ENCODE results near the gene OOSP3.
"Not testable (repeated sequence)": the region's sequence is repeated elsewhere in the genome, so short reads cannot be mapped to it uniquely, and the experiment has no call there.

The OOSP3 gene

GRCh38 chr11:59877325-59877724 lies 1.3 kb upstream of the OOSP3 start:
- no peak for DNase-seq (ENCODE audit: low spot score)

DNA sequence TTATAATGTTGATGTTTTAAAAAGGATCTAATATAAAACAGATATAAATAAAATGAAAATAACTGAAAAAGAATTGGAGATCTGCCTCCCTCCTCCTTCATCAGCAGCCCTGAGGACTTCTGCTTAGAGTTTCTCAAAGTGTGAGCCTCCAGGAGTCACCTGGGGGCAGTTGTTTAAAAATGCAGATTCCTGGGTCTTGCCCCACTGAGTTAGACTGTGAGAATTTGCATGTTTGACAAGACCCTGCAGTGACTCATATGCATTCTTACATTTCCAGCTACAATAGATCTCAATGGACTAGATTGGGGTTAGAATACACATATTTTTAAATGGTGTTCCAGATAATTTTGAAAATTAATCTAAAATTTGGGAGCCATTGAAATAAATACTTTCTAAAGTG lies 798 bp upstream of the OOSP3 start:
- DNase-seq (ENCODE audit: low spot score) = no peak

DNA sequence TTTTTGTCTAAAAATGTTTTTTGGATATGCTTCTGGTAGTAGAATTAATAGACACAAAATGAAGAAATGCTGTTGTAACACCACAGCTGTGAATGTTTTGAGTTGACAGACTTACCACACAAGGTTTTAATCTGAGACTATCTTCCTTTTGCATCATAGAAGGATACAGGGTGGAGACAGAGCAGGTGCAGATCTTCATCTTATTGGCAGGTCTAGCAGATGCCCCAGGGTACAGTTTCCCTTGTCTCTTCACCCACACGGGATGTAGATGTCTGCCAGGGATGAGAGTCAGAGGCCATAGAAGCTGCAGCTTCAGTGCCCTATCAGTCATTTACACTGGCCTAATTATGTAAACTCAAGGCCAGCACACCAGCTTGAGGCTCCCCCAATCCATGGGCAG lies 985 bp downstream of the OOSP3 start:
- DNase-seq (ENCODE audit: low spot score) = no peak

DNA sequence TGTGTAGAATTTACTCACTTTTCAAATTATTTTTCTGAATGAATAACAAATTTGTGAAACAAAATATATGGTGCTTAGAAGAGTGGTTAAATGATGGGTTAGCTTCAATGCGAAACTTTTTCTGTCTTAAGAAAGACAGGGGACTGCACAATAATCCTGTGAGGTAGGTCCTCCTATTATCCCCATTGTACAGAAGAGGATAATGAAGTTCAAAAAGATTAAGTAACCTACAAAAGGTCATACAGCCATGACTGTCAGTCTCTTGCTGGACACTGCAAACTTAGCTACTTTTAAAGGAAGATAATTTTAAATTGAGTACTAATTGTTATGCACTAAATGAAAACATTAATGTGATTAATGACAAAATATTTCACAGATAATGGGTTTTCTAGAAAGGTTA lies 5.0 kb downstream of the OOSP3 start:
- no peak for DNase-seq (ENCODE audit: low spot score)

GRCh38 chr11:59887156-59887555 lies 8.6 kb downstream of the OOSP3 start:
- not testable (repeated sequence) for DNase-seq (ENCODE audit: low spot score)

GRCh38 chr11:59891781-59892181 lies 13.2 kb downstream of the OOSP3 start:
- DNase-seq (ENCODE audit: low spot score) = no peak

GRCh38 chr11:59894616-59895015 lies 16.0 kb downstream of the OOSP3 start:
- no peak for DNase-seq (ENCODE audit: low spot score)

DNA sequence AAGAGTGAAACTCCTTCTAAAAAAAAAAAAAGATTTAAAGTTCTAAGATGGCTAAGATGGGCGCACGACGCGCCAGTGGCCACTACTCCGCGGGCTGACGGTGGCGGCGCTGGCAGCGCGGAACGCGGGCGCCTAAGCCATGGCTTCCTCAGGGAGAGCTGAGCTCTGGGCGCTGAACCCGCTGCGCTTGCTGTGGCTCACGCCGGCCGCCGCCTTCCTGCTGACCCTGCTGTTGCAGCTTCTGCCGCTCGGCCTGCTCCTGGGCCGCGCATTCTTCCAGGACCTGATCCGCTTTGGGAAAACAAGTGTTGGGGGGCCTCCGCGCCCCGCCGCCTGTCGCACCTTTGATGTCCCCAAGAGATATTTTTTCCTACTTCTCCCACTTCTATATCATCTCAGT lies 19.5 kb downstream of the OOSP3 start:
- DNase-seq (ENCODE audit: low spot score) = no peak

- DNase-seq (ENCODE audit: low spot score) = no peak
Observed at GRCh38 chr11:59898650-59899049, 20.1 kb downstream of the OOSP3 start.

- DNase-seq (ENCODE audit: low spot score) = no peak
Observed at GRCh38 chr11:59899532-59899931, 20.9 kb downstream of the OOSP3 start.

GRCh38 chr11:59900366-59901126 lies 22.0 kb downstream of the OOSP3 start:
- peak; percentile 8 for DNase-seq (ENCODE audit: low spot score)

GRCh38 chr11:59901306-59901705 lies 22.7 kb downstream of the OOSP3 start:
- peak; percentile 68 for DNase-seq (ENCODE audit: low spot score)

DNA sequence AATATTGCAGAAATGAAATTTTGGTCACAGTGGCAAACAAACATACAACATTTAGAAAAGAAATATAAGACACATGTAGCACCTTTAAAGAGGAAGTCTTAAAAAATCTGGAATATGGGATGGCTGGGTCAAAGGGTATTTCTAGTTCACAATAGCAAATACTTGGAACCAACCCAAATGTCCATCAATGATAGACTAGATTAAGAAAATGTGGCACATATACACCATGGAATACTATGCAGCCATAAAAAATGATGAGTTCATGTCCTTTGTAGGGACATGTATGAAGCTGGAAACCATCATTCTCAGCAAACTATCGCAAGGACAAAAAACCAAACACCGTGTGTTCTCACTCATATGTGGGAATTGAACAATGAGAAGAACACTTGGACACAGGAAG lies 25.0 kb downstream of the OOSP3 start:
- not testable (repeated sequence) for DNase-seq (ENCODE audit: low spot score)

DNA sequence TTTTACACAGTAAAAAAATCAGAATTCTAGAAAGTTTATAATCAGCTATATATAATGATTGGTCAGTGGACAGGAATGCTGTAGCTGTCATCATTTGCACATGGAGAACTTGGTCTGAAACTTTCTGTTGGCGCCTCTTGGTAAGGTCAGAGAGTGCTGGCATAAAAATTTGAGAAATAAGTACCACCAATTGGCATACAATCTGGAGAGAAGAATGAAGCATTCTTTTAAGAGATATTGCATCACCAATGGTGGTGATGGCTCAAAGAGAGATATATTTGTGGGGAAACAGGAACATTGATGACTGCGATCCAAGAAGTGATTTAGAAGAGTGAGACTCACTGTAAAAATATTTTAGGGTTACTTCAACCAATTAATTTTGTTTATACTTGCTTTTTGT lies 39.9 kb downstream of the OOSP3 start:
- no peak for DNase-seq (ENCODE audit: low spot score)

DNA sequence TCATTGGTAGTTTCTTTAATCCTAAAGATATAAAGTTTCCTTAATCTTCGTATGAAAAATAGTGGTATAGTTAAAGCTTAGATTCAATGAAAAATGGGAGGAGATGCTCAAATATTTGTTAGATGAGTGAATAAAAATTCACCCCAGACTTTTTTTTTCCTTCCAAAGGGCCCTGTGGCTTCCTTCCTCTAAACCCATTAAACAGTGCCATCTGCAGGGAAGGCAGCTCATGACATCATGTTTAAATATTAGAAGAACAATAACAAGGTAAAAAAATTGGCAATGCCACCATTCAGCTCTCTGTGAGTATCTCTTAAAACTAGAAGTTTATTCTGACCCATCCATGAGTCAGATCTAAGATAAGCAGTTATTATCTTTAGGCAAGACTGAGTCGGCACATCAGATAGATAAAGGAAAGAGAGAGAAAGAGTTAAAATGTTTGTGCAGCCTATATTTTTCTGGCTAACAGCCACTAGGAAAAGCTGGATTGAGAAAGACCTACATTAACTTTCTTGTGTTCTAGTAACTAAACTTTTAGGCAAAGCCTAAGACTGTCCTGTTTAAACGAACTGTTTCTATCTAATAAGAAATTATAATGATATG lies 40.5 kb downstream of the OOSP3 start:
- peak; percentile 54 for DNase-seq (ENCODE audit: low spot score)

- DNase-seq (ENCODE audit: low spot score) = no peak
Observed at GRCh38 chr11:59923813-59924212, 45.2 kb downstream of the OOSP3 start.

- DNase-seq (ENCODE audit: low spot score) = no peak
Observed at GRCh38 chr11:59931688-59932087, 53.1 kb downstream of the OOSP3 start.

DNA sequence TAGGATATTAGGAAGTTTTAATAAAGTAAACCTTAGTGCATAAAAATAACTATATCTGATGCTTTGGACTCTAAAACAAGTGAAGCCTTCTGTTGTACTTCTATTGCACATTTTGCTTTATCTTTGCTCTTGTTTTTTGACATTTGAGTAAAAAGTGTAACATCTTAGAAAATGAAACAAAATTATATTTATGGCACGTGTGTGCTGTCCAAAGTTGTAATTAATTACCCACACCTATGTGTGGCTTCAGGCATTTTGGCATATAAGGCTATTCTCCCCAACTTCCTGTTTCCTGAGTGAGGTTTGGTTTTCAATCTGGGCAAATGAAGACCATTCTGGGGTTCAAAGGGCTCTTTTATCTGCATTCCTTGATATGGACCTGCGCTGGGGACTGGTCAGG lies 59.5 kb downstream of the OOSP3 start, which contains the start of gene OOSP1:
TSS of gene OOSP1 (plus strand) at position 301 of the 400 bp plus-strand sequence. CDS start at position 324, 23 bp downstream.
- no peak for DNase-seq (ENCODE audit: low spot score)

- no peak for DNase-seq (ENCODE audit: low spot score)
Observed at GRCh38 chr11:59938718-59939117, 60.1 kb downstream of the OOSP3 start.

DNA sequence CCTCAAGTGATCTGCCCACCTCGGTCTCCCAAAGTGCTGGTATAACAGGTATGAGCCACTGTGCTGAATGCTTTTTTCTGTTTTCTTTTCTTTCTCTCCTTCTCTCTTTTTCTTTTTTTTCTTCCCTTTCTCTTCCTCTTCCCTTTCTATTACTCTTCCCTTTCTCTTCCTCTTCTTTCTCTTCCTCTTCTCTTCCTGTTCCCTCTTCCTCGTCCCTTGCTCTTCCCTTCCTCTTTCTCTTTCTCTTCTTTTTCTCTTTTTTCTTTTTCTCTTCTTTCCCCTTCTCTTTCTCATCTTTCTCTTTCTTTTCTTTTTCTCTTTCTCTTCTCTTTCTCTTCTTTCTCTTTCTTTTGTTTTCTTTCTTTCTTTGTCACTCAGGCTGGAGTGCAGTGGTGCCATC lies 60.9 kb downstream of the OOSP3 start:
- DNase-seq (ENCODE audit: low spot score) = no peak

DNA sequence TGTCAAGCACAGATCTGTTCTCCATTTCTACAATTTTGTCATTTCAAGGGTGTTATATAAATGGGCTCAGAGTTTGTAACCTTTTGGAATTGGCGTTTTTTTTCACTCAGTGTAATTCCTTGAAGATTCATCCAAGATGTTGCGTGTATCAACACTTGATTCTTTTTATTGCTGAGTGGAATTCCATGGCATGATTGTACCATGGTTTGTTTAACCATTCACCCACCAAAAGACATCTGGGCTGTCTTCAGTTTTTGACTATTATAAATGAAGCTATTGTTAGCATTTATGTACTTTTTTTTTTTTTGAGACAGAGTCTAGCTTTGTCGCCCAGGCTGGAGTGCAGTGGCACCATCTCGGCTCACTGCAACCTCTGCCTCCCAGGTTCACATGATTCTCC lies 62.5 kb downstream of the OOSP3 start:
- peak; percentile 13 for DNase-seq (ENCODE audit: low spot score)

- no peak for DNase-seq (ENCODE audit: low spot score)
Observed at GRCh38 chr11:59943997-59944714, 65.6 kb downstream of the OOSP3 start.

GRCh38 chr11:59944720-59945119 lies 66.1 kb downstream of the OOSP3 start:
- peak; percentile 6 for DNase-seq (ENCODE audit: low spot score)
